Lower leg skin (tissue), 3 donors: ENCODE data around the gene MEF2C.

Experiments
- CTCF ChIP-seq, 3 donors: fragments of 450-650 bp; IDR thresholded peaks; one replicate each; pipeline ENCODE4 v1.5.1; 2016; ENCODE audit warnings: antibody characterized with exemption in 3 of 3, mild to moderate bottlenecking in 3 of 3, moderate library complexity in 2 of 3
- POLR2A ChIP-seq, 2 donors: fragments of 450-650 bp; IDR thresholded peaks; one replicate each; pipeline ENCODE4 v1.6.1; 2016 to 2017; ENCODE audit warnings: antibody characterized with exemption in 2 of 2, mild to moderate bottlenecking in 1 of 2, moderate library complexity in 1 of 2

GRCh38 chr5:88761269-88761850 is 121.6 kb downstream of the MEF2C start:
- TF ChIP-seq POLR2A (IDR thresholded peaks at IDR 0.05) (no peak), CTCF (IDR thresholded peaks at IDR 0.05) (no peak)
